ENCODE data around the gene SORCS3.

SORCS3 gene

DNA sequence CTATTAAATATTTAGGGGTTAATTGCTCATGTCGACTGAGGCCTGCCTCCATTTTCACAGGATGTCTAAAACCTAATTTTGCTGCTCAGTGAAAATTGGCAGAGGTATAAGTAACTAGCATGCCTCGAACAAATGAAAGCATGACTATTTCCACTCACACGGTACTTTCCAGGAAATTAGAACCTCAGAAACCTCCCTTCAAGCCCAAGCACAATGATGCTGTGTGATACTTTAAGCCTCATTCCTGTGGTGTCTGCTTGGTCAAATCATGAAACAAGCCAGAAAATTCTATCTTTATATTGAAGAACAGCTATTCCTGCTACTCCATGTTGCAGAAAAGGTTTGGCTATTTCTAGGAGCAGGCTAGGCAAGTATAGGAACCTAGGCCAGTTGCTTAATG, 203.0 kb downstream of the SORCS3 start:
- no peak overlapping the region for H3K4me3 ChIP-seq (ENCODE audit: low read length, poor library complexity, severe bottlenecking)
- no peaks in the 10 kb centered on the region for H3K4me1 ChIP-seq (ENCODE audit: insufficient read depth, low read length, poor library complexity, severe bottlenecking)
- H3K27me3 ChIP-seq (ENCODE audit: insufficient read depth, low read length, poor library complexity, severe bottlenecking) = no peaks in the 10 kb centered on the region
- H2AFZ ChIP-seq (ENCODE audit: low read length) = no peak overlapping the region
- no peaks in the 10 kb centered on the region for H3K9me3 ChIP-seq (ENCODE audit: insufficient read depth, low read depth, low read length)
- TF ChIP-seq, protein P1, sequence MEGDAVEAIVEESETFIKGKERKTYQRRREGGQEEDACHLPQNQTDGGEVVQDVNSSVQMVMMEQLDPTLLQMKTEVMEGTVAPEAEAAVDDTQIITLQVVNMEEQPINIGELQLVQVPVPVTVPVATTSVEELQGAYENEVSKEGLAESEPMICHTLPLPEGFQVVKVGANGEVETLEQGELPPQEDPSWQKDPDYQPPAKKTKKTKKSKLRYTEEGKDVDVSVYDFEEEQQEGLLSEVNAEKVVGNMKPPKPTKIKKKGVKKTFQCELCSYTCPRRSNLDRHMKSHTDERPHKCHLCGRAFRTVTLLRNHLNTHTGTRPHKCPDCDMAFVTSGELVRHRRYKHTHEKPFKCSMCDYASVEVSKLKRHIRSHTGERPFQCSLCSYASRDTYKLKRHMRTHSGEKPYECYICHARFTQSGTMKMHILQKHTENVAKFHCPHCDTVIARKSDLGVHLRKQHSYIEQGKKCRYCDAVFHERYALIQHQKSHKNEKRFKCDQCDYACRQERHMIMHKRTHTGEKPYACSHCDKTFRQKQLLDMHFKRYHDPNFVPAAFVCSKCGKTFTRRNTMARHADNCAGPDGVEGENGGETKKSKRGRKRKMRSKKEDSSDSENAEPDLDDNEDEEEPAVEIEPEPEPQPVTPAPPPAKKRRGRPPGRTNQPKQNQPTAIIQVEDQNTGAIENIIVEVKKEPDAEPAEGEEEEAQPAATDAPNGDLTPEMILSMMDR (conservative IDR thresholded peaks at IDR 0.05; ENCODE audit: low read length) = no peak
- TF ChIP-seq EZH2phosphoT487 (IDR thresholded peaks at IDR 0.05; ENCODE audit: borderline replicate concordance) = no peak
- no peaks in the 10 kb centered on the region for H3K9me2 ChIP-seq (replicated peaks; ENCODE audit: low read depth, low read length)
- no peaks in the 10 kb centered on the region for H3F3A ChIP-seq (ENCODE audit: low read depth)
- H4K20me1 ChIP-seq (ENCODE audit: insufficient read depth, low read length, poor library complexity, severe bottlenecking) = no peaks in the 10 kb centered on the region
- H3K79me2 ChIP-seq (ENCODE audit: insufficient read depth, low read length) = no peaks in the 10 kb centered on the region
- H3K36me3 ChIP-seq (ENCODE audit: insufficient read depth, low read length) = no peaks in the 10 kb centered on the region
- H3K4me2 ChIP-seq (ENCODE audit: low read depth, low read length, poor library complexity, severe bottlenecking) = no peak overlapping the region
- H3K9ac ChIP-seq (ENCODE audit: low read depth, low read length, poor library complexity, severe bottlenecking) = no peak overlapping the region

DNA sequence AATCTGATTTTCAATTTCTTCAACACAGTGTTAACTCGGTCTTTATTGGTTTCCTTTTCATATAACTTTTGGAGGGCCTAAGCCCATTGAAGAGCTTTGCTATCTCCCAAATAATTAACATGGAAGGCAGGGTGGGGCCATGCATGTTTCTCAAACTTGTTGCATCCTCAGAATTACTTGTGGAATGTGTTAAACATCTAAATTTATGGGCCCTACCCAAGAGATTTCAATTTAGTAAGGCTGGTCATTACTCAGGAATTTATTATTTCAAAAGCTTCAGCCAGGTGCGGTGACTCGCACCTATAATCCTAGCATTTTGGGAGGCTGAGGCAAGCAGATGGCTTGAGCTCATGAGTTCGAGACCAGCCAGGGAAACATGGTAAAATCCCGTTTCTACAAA, 208.9 kb downstream of the SORCS3 start:
- Histone ChIP-seq H4K20me1 (ENCODE audit: insufficient read depth, low read length, poor library complexity, severe bottlenecking) (no peaks in the 10 kb centered on the region), H3K4me3 (ENCODE audit: low read length, poor library complexity, severe bottlenecking) (no peak overlapping the region), H3K9me2 (replicated peaks; ENCODE audit: low read depth, low read length) (no peaks in the 10 kb centered on the region), H3K9ac (ENCODE audit: low read depth, low read length, poor library complexity, severe bottlenecking) (no peak overlapping the region), H2AFZ (ENCODE audit: low read length) (no peak overlapping the region), H3K4me1 (ENCODE audit: insufficient read depth, low read length, poor library complexity, severe bottlenecking) (no peaks in the 10 kb centered on the region), H3K4me2 (ENCODE audit: low read depth, low read length, poor library complexity, severe bottlenecking) (no peak overlapping the region), H3K27me3 (ENCODE audit: insufficient read depth, low read length, poor library complexity, severe bottlenecking) (no peaks in the 10 kb centered on the region), H3K36me3 (ENCODE audit: insufficient read depth, low read length) (no peaks in the 10 kb centered on the region), H3F3A (ENCODE audit: low read depth) (no peaks in the 10 kb centered on the region), H3K79me2 (ENCODE audit: insufficient read depth, low read length) (no peaks in the 10 kb centered on the region), H3K9me3 (ENCODE audit: insufficient read depth, low read depth, low read length) (no peaks in the 10 kb centered on the region)
- TF ChIP-seq, protein P1 (conservative IDR thresholded peaks at IDR 0.05; ENCODE audit: low read length) = no peak
- TF ChIP-seq EZH2phosphoT487 (IDR thresholded peaks at IDR 0.05; ENCODE audit: borderline replicate concordance) = no peak

DNA sequence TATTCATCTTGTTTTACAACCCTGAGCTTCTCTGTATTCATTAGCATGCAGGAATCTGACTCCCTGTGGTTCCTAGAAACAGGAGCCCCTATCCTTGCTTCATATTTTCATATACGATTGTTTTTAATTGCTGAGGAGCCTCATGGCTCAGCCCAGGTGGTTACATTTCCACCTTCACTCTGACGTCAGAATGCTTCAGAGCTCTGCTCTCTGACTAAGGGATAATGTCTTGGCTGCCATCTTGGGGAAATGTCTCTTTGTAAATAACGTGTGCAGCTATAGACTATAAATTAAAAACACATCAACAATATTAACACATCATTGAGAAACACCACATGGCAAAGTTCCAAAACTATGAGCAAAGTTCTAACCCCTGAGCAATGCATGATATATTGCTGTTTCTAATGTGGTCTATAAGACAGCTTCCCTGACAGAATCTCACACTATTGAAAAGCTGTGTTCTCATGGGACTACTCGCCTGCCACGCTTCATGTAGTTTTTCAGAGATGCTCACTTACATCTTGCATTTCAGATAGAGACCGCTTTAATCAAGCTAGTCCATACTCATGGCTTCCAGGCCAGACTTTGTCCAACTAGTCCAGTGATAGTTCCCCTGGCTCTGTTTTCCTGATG, 227.0 kb downstream of the SORCS3 start:
- no peaks in the 10 kb centered on the region for H3K27me3 ChIP-seq (ENCODE audit: insufficient read depth, low read length, poor library complexity, severe bottlenecking)
- no peak overlapping the region for H2AFZ ChIP-seq (ENCODE audit: low read length)
- H3K4me1 ChIP-seq (ENCODE audit: insufficient read depth, low read length, poor library complexity, severe bottlenecking) = no peaks in the 10 kb centered on the region
- H3K4me3 ChIP-seq (ENCODE audit: low read length, poor library complexity, severe bottlenecking) = no peak overlapping the region
- TF ChIP-seq, protein P1 (conservative IDR thresholded peaks at IDR 0.05; ENCODE audit: low read length) = no peak
- TF ChIP-seq EZH2phosphoT487 (IDR thresholded peaks at IDR 0.05; ENCODE audit: borderline replicate concordance) = no peak
- H3K9ac ChIP-seq (ENCODE audit: low read depth, low read length, poor library complexity, severe bottlenecking) = no peak overlapping the region
- no peaks in the 10 kb centered on the region for H3F3A ChIP-seq (ENCODE audit: low read depth)
- H3K9me2 ChIP-seq (replicated peaks; ENCODE audit: low read depth, low read length) = no peaks in the 10 kb centered on the region
- H3K79me2 ChIP-seq (ENCODE audit: insufficient read depth, low read length) = no peaks in the 10 kb centered on the region
- H3K4me2 ChIP-seq (ENCODE audit: low read depth, low read length, poor library complexity, severe bottlenecking) = no peak overlapping the region
- no peaks in the 10 kb centered on the region for H4K20me1 ChIP-seq (ENCODE audit: insufficient read depth, low read length, poor library complexity, severe bottlenecking)
- no peaks in the 10 kb centered on the region for H3K36me3 ChIP-seq (ENCODE audit: insufficient read depth, low read length)
- no peaks in the 10 kb centered on the region for H3K9me3 ChIP-seq (ENCODE audit: insufficient read depth, low read depth, low read length)

All from Loucy (cell line).